Lung (tissue), 12 donors: Measurements from ENCODE around the gene TMEM250. TPM values are rescaled to one million over a fixed set of nuclear protein-coding genes. Genes with fewer than 3 reads are reported as not detected.

Source experiments
- ATAC-seq: fragments of 200-7000 bp; cut with Tn5 transposase; one replicate; pipeline ENCODE4 v1.9.1; 2020; ENCODE audit warnings: moderate number of reproducible peaks; ENCODE audit not compliant: insufficient read depth, low FRiP score
- DNase-seq, 3 donors: peaks; one replicate each; pipeline ENCODE4 v3.0.0-alpha.2; 2013 to 2017
- H3K27ac ChIP-seq, 2 donors: one replicate each; pipeline ENCODE4 v1.5.1; 2013; ENCODE audit warnings: mild to moderate bottlenecking in 2 of 2, moderate library complexity in 2 of 2, control low read depth in 1 of 2, inconsistent platforms in 1 of 2, low read depth in 1 of 2, low read length in 1 of 2
- H3K27me3 ChIP-seq, 3 donors: one replicate each; pipeline ENCODE4 v1.5.1; 2013; ENCODE audit warnings: low read length in 2 of 3; ENCODE audit not compliant: control insufficient read depth in 3 of 3, insufficient read depth in 3 of 3
- H3K36me3 ChIP-seq, 4 donors: one replicate each; pipeline ENCODE4 v1.5.1; 2013; ENCODE audit warnings: low read length in 4 of 4, mild to moderate bottlenecking in 1 of 4, moderate library complexity in 1 of 4; ENCODE audit not compliant: control insufficient read depth in 4 of 4, insufficient read depth in 4 of 4
- H3K4me1 ChIP-seq, 5 donors: one replicate each; pipeline ENCODE4 v1.5.1; 2013; ENCODE audit warnings: low read length in 5 of 5, mild to moderate bottlenecking in 2 of 5, moderate library complexity in 1 of 5; ENCODE audit not compliant: control insufficient read depth in 5 of 5, insufficient read depth in 5 of 5
- H3K4me3 ChIP-seq: one replicate; pipeline ENCODE4 v1.5.1; 2013; ENCODE audit warnings: mild to moderate bottlenecking, control low read depth, moderate library complexity
- H3K9ac ChIP-seq, 2 donors: one replicate each; pipeline ENCODE4 v1.5.1; 2013; ENCODE audit warnings: low read length in 2 of 2, control low read depth in 1 of 2; ENCODE audit not compliant: insufficient read depth in 1 of 2
- H3K9me3 ChIP-seq, 4 donors: one replicate each; pipeline ENCODE4 v1.5.1; 2013; ENCODE audit warnings: low read length in 3 of 4, mild to moderate bottlenecking in 1 of 4, moderate library complexity in 1 of 4; ENCODE audit not compliant: control insufficient read depth in 4 of 4, insufficient read depth in 3 of 4
- WGBS, 2 donors: extraction: QIAGEN DNeasy Blood & Tissue Kit; methylation state at CpG; one replicate each; pipeline ENCODE4 v1.1.7; 2013; 5-methylcytosine and 5-hydroxymethylcytosine counted together
- polyA plus RNA-seq, 2 donors: library from polyadenylated mRNA; stranded (reverse); fragments of 200-250 nt; gene quantifications; one replicate each; pipeline ENCODE4 v1.2.1, GENCODE V29; 2013
- total RNA-seq, 2 donors: library from RNA; depleted of rRNA in 1 of 2; stranded (reverse); fragments of >200 nt in 1 of 2; gene quantifications; one replicate each; pipeline ENCODE4 v1.2.1, GENCODE V29; 2014 to 2021
- TF ChIP-seq, protein P1 (sequence below): IDR thresholded peaks from 2 replicates; pipeline ENCODE4 v1.5.1; 2012; ENCODE audit warnings: mild to moderate bottlenecking; ENCODE audit errors: control extremely low read depth, extremely low read depth
- donor health status: control.
- donor health status: control.
- donor health status: Bipolar disorder and iron deficiency.
- donor health status: healthy.
- donor health status: DM: yes; HTN: yes; CAD: no.

Gene TMEM250
- total and polyA plus RNA-seq, 4 donors, result 13.0 to 47.9 (median 27.2) TPM

DNA sequence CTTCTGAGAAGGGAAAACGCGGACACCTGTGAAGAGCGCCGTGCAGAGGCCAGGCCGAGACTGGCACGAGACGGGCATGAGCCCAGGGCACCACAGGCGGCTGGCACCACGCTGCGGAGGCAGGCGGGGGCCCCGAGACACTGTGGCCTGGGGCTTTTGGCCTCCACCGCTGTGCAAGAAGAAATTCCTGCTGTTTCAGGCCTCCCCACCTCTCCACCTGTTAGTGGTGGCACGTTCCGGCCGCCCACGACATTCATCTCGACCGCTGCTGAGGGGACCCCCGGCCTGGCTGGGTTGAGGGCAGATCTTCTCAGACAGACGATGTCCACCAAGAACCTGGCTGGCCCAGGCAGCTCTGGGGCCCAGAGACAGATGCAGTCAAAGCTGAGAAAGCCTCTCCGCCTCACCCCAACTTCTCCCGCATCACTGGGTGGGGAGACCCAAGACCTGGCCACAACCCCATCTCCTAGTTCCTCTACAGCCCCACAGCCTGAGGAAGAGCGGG, 35.1 kb downstream of the TMEM250 start:
- no peaks in the 10 kb centered on the region for H3K9me3 ChIP-seq
- TF ChIP-seq, protein P1, sequence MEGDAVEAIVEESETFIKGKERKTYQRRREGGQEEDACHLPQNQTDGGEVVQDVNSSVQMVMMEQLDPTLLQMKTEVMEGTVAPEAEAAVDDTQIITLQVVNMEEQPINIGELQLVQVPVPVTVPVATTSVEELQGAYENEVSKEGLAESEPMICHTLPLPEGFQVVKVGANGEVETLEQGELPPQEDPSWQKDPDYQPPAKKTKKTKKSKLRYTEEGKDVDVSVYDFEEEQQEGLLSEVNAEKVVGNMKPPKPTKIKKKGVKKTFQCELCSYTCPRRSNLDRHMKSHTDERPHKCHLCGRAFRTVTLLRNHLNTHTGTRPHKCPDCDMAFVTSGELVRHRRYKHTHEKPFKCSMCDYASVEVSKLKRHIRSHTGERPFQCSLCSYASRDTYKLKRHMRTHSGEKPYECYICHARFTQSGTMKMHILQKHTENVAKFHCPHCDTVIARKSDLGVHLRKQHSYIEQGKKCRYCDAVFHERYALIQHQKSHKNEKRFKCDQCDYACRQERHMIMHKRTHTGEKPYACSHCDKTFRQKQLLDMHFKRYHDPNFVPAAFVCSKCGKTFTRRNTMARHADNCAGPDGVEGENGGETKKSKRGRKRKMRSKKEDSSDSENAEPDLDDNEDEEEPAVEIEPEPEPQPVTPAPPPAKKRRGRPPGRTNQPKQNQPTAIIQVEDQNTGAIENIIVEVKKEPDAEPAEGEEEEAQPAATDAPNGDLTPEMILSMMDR, result no peak
- ATAC-seq (no peak), DNase-seq (no peak)
- H3K4me1 ChIP-seq, result peaks cover 0 to 39% (median 14%) of the 10 kb centered on the region in 5 donors
- no peak overlapping the region for H3K9ac ChIP-seq
- no peaks in the 10 kb centered on the region for H3K27me3 ChIP-seq
- 92 to 95% methylated on average over 24 of the region's 24 CpGs for WGBS, 2 donors
- H3K36me3 ChIP-seq, result peaks cover 0 to 6% (median 0%) of the 10 kb centered on the region in 4 donors
- H3K27ac ChIP-seq, result no peak overlapping the region
- no peak overlapping the region for H3K4me3 ChIP-seq

- TF ChIP-seq, protein P1, result no peak
- H3K36me3 ChIP-seq, result peaks cover 0 to 9% (median 0%) of the 10 kb centered on the region in 4 donors
- ATAC-seq (no peak), DNase-seq (peak in 1 of 3 donors; percentile 9)
- H3K4me3 ChIP-seq, result no peak overlapping the region
- H3K27me3 ChIP-seq, result no peaks in the 10 kb centered on the region
- 82 to 88% methylated on average over 32 to 34 of the region's 34 CpGs for WGBS, 2 donors
- H3K9me3 ChIP-seq, result no peaks in the 10 kb centered on the region
- H3K4me1 ChIP-seq, result peaks cover 0 to 38% (median 14%) of the 10 kb centered on the region in 5 donors
- H3K9ac ChIP-seq, result no peak overlapping the region
- H3K27ac ChIP-seq, result no peak overlapping the region
Observed at GRCh38 chr9:136082496-136083361, 35.9 kb downstream of the TMEM250 start.

DNA sequence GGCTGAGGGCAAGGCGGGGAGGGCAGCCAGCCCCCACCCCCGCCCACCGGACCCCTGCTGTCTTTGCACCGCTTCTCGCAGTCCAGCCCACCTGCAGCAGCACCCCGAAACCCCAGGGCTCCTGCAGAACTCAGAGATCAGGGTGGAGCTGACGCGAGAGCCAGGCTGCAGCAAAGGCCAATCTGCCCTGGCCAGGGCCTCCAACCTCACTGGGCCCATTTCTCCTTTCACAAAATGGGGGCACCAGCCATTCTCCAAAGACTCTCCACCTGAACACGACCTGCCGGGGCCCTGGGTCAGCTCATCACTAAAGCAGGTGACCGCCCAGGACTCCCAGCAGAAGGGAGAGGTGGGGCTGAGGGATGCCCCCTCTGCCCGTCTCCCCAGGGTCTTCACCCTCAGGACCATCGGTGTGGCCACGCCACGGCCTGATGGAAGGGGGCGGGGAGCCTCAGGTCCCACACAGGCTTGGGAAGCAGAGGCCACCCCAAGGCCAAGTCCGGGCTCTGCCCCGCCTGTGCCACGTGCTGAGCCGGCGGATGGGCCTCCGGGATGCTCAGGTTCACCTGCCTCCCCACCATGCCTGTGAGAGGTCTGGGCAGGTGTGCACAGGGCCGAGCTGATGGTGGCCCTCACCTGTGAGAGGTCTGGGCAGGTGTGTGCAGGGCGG, 36.7 kb downstream of the TMEM250 start:
- Histone ChIP-seq H3K27ac (no peak overlapping the region), H3K36me3 (peaks cover 0 to 9% (median 0%) of the 10 kb centered on the region in 4 donors), H3K4me3 (no peak overlapping the region), H3K4me1 (peaks cover 0 to 38% (median 14%) of the 10 kb centered on the region in 5 donors), H3K9ac (no peak overlapping the region), H3K9me3 (no peaks in the 10 kb centered on the region), H3K27me3 (no peaks in the 10 kb centered on the region)
- ATAC-seq, result no peak
- TF ChIP-seq, protein P1, result no peak
- WGBS, 2 donors, result 86 to 92% methylated on average over 24 of the region's 24 CpGs
- no peak for DNase-seq
